HepG2 (cell line): Measurements from ENCODE around the gene CTNNA1. TPM values are rescaled to one million over a fixed set of nuclear protein-coding genes. Genes with fewer than 3 reads are reported as not detected.

Experiments
- ARNTL ChIP-seq: sonication (generic); formaldehyde crosslinking; IDR thresholded peaks from 2 replicates; pipeline ENCODE4 v1.4.0; 2020; ENCODE audit warnings: mild to moderate bottlenecking, missing genetic modification reagents
- ATF2 ChIP-seq: sonication (generic); formaldehyde crosslinking; IDR thresholded peaks from 2 replicates; pipeline ENCODE4 v1.4.0; 2020; ENCODE audit warnings: missing genetic modification reagents
- BCL3 ChIP-seq: sonication (generic); formaldehyde crosslinking; IDR thresholded peaks from 2 replicates; pipeline ENCODE4 v1.5.1; 2020; ENCODE audit warnings: mild to moderate bottlenecking, missing genetic modification reagents, moderate library complexity
- CENPBD1 ChIP-seq: sonication (generic); formaldehyde crosslinking; IDR thresholded peaks from 2 replicates; pipeline ENCODE4 v1.8.0; 2022; ENCODE audit warnings: missing genetic modification reagents, low read depth, mild to moderate bottlenecking, borderline replicate concordance
- CENPX ChIP-seq: sonication (generic); formaldehyde crosslinking; IDR thresholded peaks from 2 replicates; pipeline ENCODE4 v1.9.0; 2021; ENCODE audit warnings: mild to moderate bottlenecking, missing genetic modification reagents, moderate library complexity
- KDM6A ChIP-seq: IDR thresholded peaks from 2 replicates; pipeline ENCODE4 v1.6.1; 2016; ENCODE audit warnings: low read depth
- KIAA2018 ChIP-seq: sonication (generic); formaldehyde crosslinking; IDR thresholded peaks from 2 replicates; pipeline ENCODE4 v1.5.0; 2020; ENCODE audit warnings: mild to moderate bottlenecking, missing genetic modification reagents, borderline replicate concordance
- MEF2D ChIP-seq: sonication (generic); formaldehyde crosslinking; IDR thresholded peaks from 2 replicates; pipeline ENCODE4 v1.5.1; 2020; ENCODE audit warnings: mild to moderate bottlenecking, missing genetic modification reagents
- MIER3 ChIP-seq: IDR thresholded peaks from 2 replicates; pipeline ENCODE4 v1.6.1; 2016; ENCODE audit warnings: missing compliant biosample characterization, borderline replicate concordance
- NFIC ChIP-seq: IDR thresholded peaks from 2 replicates; pipeline ENCODE4 v1.6.1; 2012; ENCODE audit warnings: mild to moderate bottlenecking, low read length, inconsistent platforms
- ZFP41 ChIP-seq: sonication (generic); formaldehyde crosslinking; IDR thresholded peaks from 2 replicates; pipeline ENCODE4 v1.4.0; 2020; ENCODE audit warnings: mild to moderate bottlenecking, missing genetic modification reagents, borderline replicate concordance
- ZNF180 ChIP-seq: sonication (generic); formaldehyde crosslinking; IDR thresholded peaks from 2 replicates; pipeline ENCODE4 v1.4.0; 2020; ENCODE audit warnings: low read depth, missing genetic modification reagents, borderline replicate concordance
- ZNF451 ChIP-seq: sonication (generic); formaldehyde crosslinking; IDR thresholded peaks from 2 replicates; pipeline ENCODE4 v1.5.0; 2020; ENCODE audit warnings: mild to moderate bottlenecking, missing genetic modification reagents
- ZNF550 ChIP-seq: sonication (generic); formaldehyde crosslinking; IDR thresholded peaks from 2 replicates; pipeline ENCODE4 v1.4.0; 2020; ENCODE audit warnings: mild to moderate bottlenecking, missing genetic modification reagents, borderline replicate concordance
- ZXDC ChIP-seq: sonication (generic); formaldehyde crosslinking; IDR thresholded peaks from 2 replicates; pipeline ENCODE4 v1.5.0; 2020; ENCODE audit warnings: mild to moderate bottlenecking, missing genetic modification reagents
- polyA plus RNA-seq, 8 experiments: library from polyadenylated mRNA; depleted of rRNA in 3 of 8; stranded (reverse) in 7 of 8; unstranded in 1 of 8; fragments of >200 nt; fragmentation: Illumina TruSeq in 4 of 8; extraction: Trizol in 4 of 8; gene quantifications; 2 replicates each; pipeline versions ENCODE4 v1.2.1 to v1.2.3, GENCODE V29; 2011 to 2016; ENCODE audit warnings: low read depth in 4 of 8, missing spikeins in 1 of 8, mixed read lengths in 1 of 8; ENCODE audit not compliant: insufficient read depth in 1 of 8
- total RNA-seq, 5 experiments: library from RNA; depleted of rRNA; stranded (reverse); fragments of >200 nt; fragmentation: Illumina TruSeq; extraction: Trizol; gene quantifications; 2 replicates each; pipeline ENCODE4 v1.2.3, GENCODE V29; 2016; ENCODE audit warnings: low read depth in 1 of 5

CTNNA1 gene
- total and polyA plus RNA-seq, 2 of the 13 experiments (the other 11 are each of a cell fraction or from before 2014, with no cell fraction given), result 66.8 to 162 TPM

- no peak for TF ChIP-seq KIAA2018
- no peak for TF ChIP-seq ATF2 (CRISPR knock-in tag)
- TF ChIP-seq ARNTL, result no peak
- no peak for TF ChIP-seq KDM6A
- TF ChIP-seq ZNF180, result no peak
- no peak for TF ChIP-seq ZNF550 (CRISPR knock-in tag)
- no peak for TF ChIP-seq MEF2D (CRISPR knock-in tag)
- no peak for TF ChIP-seq ZXDC (CRISPR knock-in tag)
- no peak for TF ChIP-seq BCL3 (CRISPR knock-in tag)
- TF ChIP-seq CENPBD1 (CRISPR knock-in tag), result no peak
- no peak for TF ChIP-seq ZFP41 (CRISPR knock-in tag)
- no peak for TF ChIP-seq MIER3 (CRISPR knock-in tag)
- no peak for TF ChIP-seq NFIC
- TF ChIP-seq CENPX, result no peak
- TF ChIP-seq ZNF451, result no peak
Measured at GRCh38 chr5:138975098-138975847, 222.0 kb downstream of the CTNNA1 start (continued).
